ENCODE measurements around the gene DDX31.
A peak's percentile ranks its signal among the peaks of the same experiment; 100 is the strongest.

The DDX31 gene

DNA sequence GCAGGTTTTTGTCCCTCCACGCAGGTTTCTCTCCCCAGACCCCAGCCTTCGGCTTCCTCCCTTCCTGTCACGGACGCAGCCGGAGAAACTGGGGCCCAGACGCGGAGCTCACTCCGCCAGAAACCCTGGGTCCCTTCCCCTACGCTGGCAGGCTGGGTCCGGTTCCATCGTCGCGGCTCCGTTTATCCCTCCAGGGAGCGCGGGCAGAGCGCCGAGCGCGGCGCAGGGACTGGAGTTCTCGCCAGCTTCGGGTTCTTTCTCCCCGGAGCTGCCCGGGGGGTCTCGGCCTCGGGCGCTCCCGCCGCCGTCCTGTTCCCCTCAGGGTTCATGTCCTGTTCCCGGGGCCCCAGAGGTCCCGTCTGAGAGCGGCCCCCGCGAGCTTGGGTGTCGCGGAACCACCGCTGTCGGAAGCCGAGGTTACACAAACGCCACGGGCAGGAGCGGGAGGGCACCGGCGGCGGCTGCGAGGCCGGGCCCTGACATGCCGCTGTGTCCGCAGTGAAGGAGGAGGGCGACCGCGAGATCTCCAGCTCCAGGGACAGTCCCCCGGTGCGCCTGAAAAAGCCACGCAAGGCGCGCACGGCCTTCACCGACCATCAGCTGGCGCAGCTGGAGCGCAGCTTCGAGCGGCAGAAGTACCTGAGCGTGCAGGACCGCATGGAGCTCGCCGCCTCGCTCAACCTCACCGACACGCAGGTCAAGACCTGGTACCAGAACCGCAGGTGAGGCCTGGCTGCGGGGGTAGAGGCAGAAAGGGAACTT, 82.8 kb downstream of the DDX31 start:
- Histone ChIP-seq H3K9ac (ENCODE audit: low read depth, low read length, poor library complexity) (peak overlapping the region; percentile 53), H2BK5ac (ENCODE audit: low read length) (no peak overlapping the region), H4K91ac (ENCODE audit: low read depth, low read length, poor library complexity) (no peak overlapping the region), H3K4ac (ENCODE audit: low read length) (no peak overlapping the region), H3K27ac (replicated peaks; ENCODE audit: low read length) (no peak overlapping the region), H3K4me3 (ENCODE audit: low read length in 2 of 2) (peak overlapping the region in 1 of 2 donors; percentile 53), H3K4me2 (ENCODE audit: insufficient read depth, low read length, poor library complexity, severe bottlenecking) (no peak overlapping the region), H3K9me3 (replicated peaks in 1 of 2; ENCODE audit: control insufficient read depth in 2 of 2, insufficient read depth in 1 of 2, low read depth in 1 of 2, low read length in 2 of 2) (peaks cover 0 to 2% of the 10 kb centered on the region in 2 donors), H2BK15ac (ENCODE audit: low read length) (peak overlapping the region; percentile 35), H4K8ac (ENCODE audit: low read depth, low read length) (no peak overlapping the region), H3K27me3 (ENCODE audit: control insufficient read depth in 3 of 3, insufficient read depth in 3 of 3, low read depth in 1 of 3, low read length in 3 of 3) (peaks cover 70 to 99% (median 98%) of the 10 kb centered on the region in 3 experiments), H2BK12ac (ENCODE audit: low read length) (no peak overlapping the region), H3K14ac (ENCODE audit: low read length) (no peak overlapping the region), H2AK5ac (ENCODE audit: low read depth, low read length) (no peak overlapping the region), H2BK120ac (ENCODE audit: low read depth, low read length) (no peak overlapping the region), H3K23ac (ENCODE audit: low read depth, low read length, poor library complexity) (peak overlapping the region; percentile 50), H3K4me1 (ENCODE audit: control insufficient read depth in 2 of 2, insufficient read depth in 1 of 2, low read depth in 1 of 2, low read length in 2 of 2) (peaks cover 5 to 11% of the 10 kb centered on the region in 2 donors), H2AFZ (ENCODE audit: low read length) (peak overlapping the region; percentile 53), H3K36me3 (replicated peaks in 1 of 2; ENCODE audit: control insufficient read depth in 2 of 2, insufficient read depth in 2 of 2, low read length in 2 of 2) (no peaks in the 10 kb centered on the region), H3K79me1 (ENCODE audit: low read depth, low read length) (no peaks in the 10 kb centered on the region), H3K18ac (ENCODE audit: low read length) (peak overlapping the region; percentile 62)
- no CpG with 5 or more reads among the region's 74 CpGs for WGBS, 2 donors (ENCODE audit: extremely low coverage in 2 of 2, insufficient read length in 2 of 2, insufficient replicate concordance in 1 of 2)
- no peak for DNase-seq (ENCODE audit: low spot score)

DNA sequence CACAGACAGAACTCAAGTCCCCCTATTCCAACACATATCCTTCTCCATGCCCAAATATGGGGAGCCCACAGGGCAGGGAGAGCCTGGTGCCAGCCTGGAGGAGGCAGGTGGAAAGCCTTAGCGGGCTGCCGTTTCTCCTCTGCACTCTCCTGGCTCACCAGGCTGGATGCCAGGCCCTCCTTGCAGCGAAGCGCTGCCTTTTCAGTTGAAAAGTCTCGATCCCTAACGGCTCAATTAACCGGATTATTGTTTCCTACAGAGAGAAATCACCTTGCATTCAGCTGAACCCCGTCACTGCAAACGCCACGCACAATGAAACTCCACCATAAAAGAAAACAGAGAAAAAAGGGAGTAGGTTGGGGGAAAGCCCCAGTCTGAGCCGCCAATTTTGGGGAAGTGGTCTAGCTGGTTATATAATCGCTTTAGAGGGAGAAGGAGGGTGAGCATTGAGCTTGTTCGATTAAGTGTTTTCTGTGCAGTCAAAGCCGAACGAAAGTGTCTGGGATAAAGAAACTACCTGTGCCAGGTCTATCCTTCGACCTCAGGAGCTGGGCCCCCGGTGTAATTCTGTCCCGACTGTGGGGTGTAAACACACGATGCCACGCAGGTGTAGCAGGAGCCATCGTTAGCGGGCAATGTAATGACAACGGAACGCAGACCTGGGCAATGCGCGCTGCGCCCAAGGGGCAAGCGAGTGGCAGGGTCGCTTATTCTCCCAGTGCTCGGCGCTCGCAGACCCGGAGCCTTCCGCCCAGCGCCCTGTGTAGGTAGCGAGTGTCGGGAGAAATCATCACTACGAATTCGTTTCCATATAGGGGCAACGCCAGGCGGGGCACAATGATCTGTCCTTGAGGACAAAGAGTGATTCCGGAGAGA, 83.6 kb downstream of the DDX31 start:
- no peak for DNase-seq (ENCODE audit: low spot score)
- H2BK12ac ChIP-seq (ENCODE audit: low read length): no peak overlapping the region
- no peak overlapping the region for H3K4ac ChIP-seq (ENCODE audit: low read length)
- no peak overlapping the region for H4K8ac ChIP-seq (ENCODE audit: low read depth, low read length)
- H3K4me3 ChIP-seq (ENCODE audit: low read length in 2 of 2): peak overlapping the region in 1 of 2 donors; percentile 53
- no peak overlapping the region for H3K4me2 ChIP-seq (ENCODE audit: insufficient read depth, low read length, poor library complexity, severe bottlenecking)
- no peak overlapping the region for H2BK15ac ChIP-seq (ENCODE audit: low read length)
- H2BK120ac ChIP-seq (ENCODE audit: low read depth, low read length): no peak overlapping the region
- no CpG with 5 or more reads among the region's 42 CpGs for WGBS, 2 donors (ENCODE audit: extremely low coverage in 2 of 2, insufficient read length in 2 of 2, insufficient replicate concordance in 1 of 2)
- no peak overlapping the region for H3K14ac ChIP-seq (ENCODE audit: low read length)
- H3K27me3 ChIP-seq (ENCODE audit: control insufficient read depth in 3 of 3, insufficient read depth in 3 of 3, low read depth in 1 of 3, low read length in 3 of 3): peaks cover 74 to 99% (median 99%) of the 10 kb centered on the region in 3 experiments
- H2AK5ac ChIP-seq (ENCODE audit: low read depth, low read length): no peak overlapping the region
- H3K18ac ChIP-seq (ENCODE audit: low read length): peak overlapping the region; percentile 4
- no peak overlapping the region for H3K9ac ChIP-seq (ENCODE audit: low read depth, low read length, poor library complexity)
- peaks cover 5% of the 10 kb centered on the region in 2 donors for H3K4me1 ChIP-seq (ENCODE audit: control insufficient read depth in 2 of 2, insufficient read depth in 1 of 2, low read depth in 1 of 2, low read length in 2 of 2)
- peaks cover 0 to 2% of the 10 kb centered on the region in 2 donors for H3K9me3 ChIP-seq (replicated peaks in 1 of 2; ENCODE audit: control insufficient read depth in 2 of 2, insufficient read depth in 1 of 2, low read depth in 1 of 2, low read length in 2 of 2)
- H4K91ac ChIP-seq (ENCODE audit: low read depth, low read length, poor library complexity): no peak overlapping the region
- no peak overlapping the region for H2AFZ ChIP-seq (ENCODE audit: low read length)
- H3K23ac ChIP-seq (ENCODE audit: low read depth, low read length, poor library complexity): no peak overlapping the region
- H3K36me3 ChIP-seq (replicated peaks in 1 of 2; ENCODE audit: control insufficient read depth in 2 of 2, insufficient read depth in 2 of 2, low read length in 2 of 2): no peaks in the 10 kb centered on the region
- H3K27ac ChIP-seq (replicated peaks; ENCODE audit: low read length): no peak overlapping the region
- H2BK5ac ChIP-seq (ENCODE audit: low read length): no peak overlapping the region
- no peaks in the 10 kb centered on the region for H3K79me1 ChIP-seq (ENCODE audit: low read depth, low read length)

DNA sequence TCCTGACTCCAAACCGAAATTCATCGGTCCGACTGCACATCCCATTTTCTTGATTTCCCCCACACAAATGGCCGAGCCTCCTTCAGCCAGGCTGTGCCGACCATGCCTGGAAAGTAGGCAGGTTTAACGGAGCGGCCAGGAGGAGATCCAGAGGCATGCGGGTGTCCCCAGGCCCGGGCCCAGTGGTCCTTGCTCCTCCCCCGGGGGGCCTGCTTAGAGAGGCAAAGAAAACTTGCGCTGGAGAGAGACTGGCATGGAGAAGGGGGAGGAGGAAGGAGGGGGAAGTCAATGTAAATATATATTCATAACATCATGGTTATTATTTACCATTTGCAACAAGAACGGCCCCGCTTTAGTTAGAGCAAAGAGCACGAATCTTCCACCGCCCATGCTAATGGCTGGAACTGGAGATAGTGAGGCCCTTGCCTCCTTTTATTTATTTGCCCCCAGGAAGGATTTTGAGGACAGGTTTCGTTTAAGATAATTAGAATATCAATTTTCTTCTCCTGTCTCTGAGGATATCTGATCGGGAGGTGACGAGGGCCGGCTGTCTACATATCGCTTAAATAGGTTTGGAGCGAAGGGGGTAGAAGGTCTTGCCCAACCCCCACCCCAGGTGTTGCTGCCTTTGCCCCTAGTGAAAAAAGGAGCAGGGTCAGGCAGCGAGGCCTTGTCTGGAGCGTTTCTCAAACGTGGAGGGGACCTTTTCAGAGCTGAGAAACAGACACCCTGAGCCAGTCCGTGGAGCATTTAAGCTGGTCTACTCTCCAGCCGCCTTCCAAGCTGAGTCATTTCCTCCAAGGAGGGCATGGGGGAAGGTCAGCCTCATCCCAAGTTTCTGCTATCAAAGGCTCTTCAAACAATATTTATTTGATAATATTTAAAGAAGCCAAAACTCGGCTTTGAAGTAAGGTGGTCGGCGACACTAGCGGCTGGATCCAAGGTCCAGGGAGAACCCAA, 84.9 kb downstream of the DDX31 start:
- Histone ChIP-seq H3K9me3 (replicated peaks in 1 of 2; ENCODE audit: control insufficient read depth in 2 of 2, insufficient read depth in 1 of 2, low read depth in 1 of 2, low read length in 2 of 2) (peaks cover 0 to 2% of the 10 kb centered on the region in 2 donors), H3K36me3 (replicated peaks in 1 of 2; ENCODE audit: control insufficient read depth in 2 of 2, insufficient read depth in 2 of 2, low read length in 2 of 2) (no peaks in the 10 kb centered on the region), H2AK5ac (ENCODE audit: low read depth, low read length) (no peak overlapping the region), H4K8ac (ENCODE audit: low read depth, low read length) (no peak overlapping the region), H3K9ac (ENCODE audit: low read depth, low read length, poor library complexity) (no peak overlapping the region), H3K27me3 (ENCODE audit: control insufficient read depth in 3 of 3, insufficient read depth in 3 of 3, low read depth in 1 of 3, low read length in 3 of 3) (peaks cover 75 to 100% (median 99%) of the 10 kb centered on the region in 3 experiments), H2AFZ (ENCODE audit: low read length) (no peak overlapping the region), H3K4me3 (ENCODE audit: low read length in 2 of 2) (no peak overlapping the region), H4K91ac (ENCODE audit: low read depth, low read length, poor library complexity) (no peak overlapping the region), H3K4me2 (ENCODE audit: insufficient read depth, low read length, poor library complexity, severe bottlenecking) (no peak overlapping the region), H2BK120ac (ENCODE audit: low read depth, low read length) (no peak overlapping the region), H3K18ac (ENCODE audit: low read length) (no peak overlapping the region), H3K23ac (ENCODE audit: low read depth, low read length, poor library complexity) (no peak overlapping the region), H2BK5ac (ENCODE audit: low read length) (no peak overlapping the region), H3K79me1 (ENCODE audit: low read depth, low read length) (no peaks in the 10 kb centered on the region), H3K27ac (replicated peaks; ENCODE audit: low read length) (no peak overlapping the region), H3K4ac (ENCODE audit: low read length) (no peak overlapping the region), H3K4me1 (ENCODE audit: control insufficient read depth in 2 of 2, insufficient read depth in 1 of 2, low read depth in 1 of 2, low read length in 2 of 2) (peaks cover 1 to 5% of the 10 kb centered on the region in 2 donors), H2BK12ac (ENCODE audit: low read length) (no peak overlapping the region), H3K14ac (ENCODE audit: low read length) (no peak overlapping the region), H2BK15ac (ENCODE audit: low read length) (no peak overlapping the region)
- no peak for DNase-seq (ENCODE audit: low spot score)
- WGBS, 2 donors (ENCODE audit: extremely low coverage in 2 of 2, insufficient read length in 2 of 2, insufficient replicate concordance in 1 of 2): no CpG with 5 or more reads among the region's 30 CpGs
